GM12891 (cell line): ENCODE measurements around the gene BRSK2.

Experiments
- POLR2A ChIP-seq: IDR thresholded peaks from 2 replicates; pipeline ENCODE4 v1.6.1; 2011; ENCODE audit warnings: low read depth, low read length, control low read depth
- POLR2AphosphoS5 ChIP-seq: IDR thresholded peaks from 2 replicates; pipeline ENCODE4 v1.6.1; 2011; ENCODE audit warnings: low read depth, low read length, control low read depth

- no peak for TF ChIP-seq POLR2AphosphoS5
- TF ChIP-seq POLR2A, result no peak
Measured at GRCh38 chr11:1368966-1369365, 20.8 kb upstream of the BRSK2 start.
